Fibroblast of skin of left biceps (primary cell): ENCODE measurements around the gene DDHD1.

Experiments used
- DNase-seq, 2 experiments: peaks; one replicate each; pipeline ENCODE4 v3.0.0-alpha.2; 2013; ENCODE audit warnings: low read depth in 2 of 2

The DDHD1 gene

GRCh38 chr14:52995998-52996397 is 157.1 kb downstream of the DDHD1 start:
- no peak for DNase-seq

GRCh38 chr14:52992236-52992870 is 160.8 kb downstream of the DDHD1 start:
- no peak for DNase-seq

GRCh38 chr14:52988139-52988538 is 165.0 kb downstream of the DDHD1 start:
- no peak for DNase-seq

GRCh38 chr14:52987514-52987913 is 165.6 kb downstream of the DDHD1 start:
- DNase-seq = no peak

GRCh38 chr14:52987042-52987441 is 166.1 kb downstream of the DDHD1 start:
- DNase-seq = no peak
